ENCODE results near the gene ALX4. TPM values are rescaled to one million over a fixed set of nuclear protein-coding genes. Genes with fewer than 3 reads are reported as not detected.

The ALX4 gene
- total RNA-seq, 1 donor from 2014 or later = not detected

GRCh38 chr11:44237156-44237555, 72.8 kb downstream of the ALX4 start:
- no peak for TF ChIP-seq CTCF (IDR thresholded peaks at IDR 0.05)
- Histone ChIP-seq H3K4me1 (no peaks in the 10 kb centered on the region), H3K27ac (no peak overlapping the region), H3K4me3 (no peak overlapping the region), H3K27me3 (ENCODE audit: low read depth) (no peaks in the 10 kb centered on the region), H3K9me3 (no peaks in the 10 kb centered on the region), H3K36me3 (peaks cover 54% of the 10 kb centered on the region)
- intact Hi-C loops (cut with DNase I) = no loop called here
- DNase-seq (no peak), ATAC-seq (no peak)

GRCh38 chr11:44236296-44236695, 73.6 kb downstream of the ALX4 start:
- no peaks in the 10 kb centered on the region for H3K4me1 ChIP-seq
- no peak for TF ChIP-seq CTCF (IDR thresholded peaks at IDR 0.05)
- intact Hi-C loops (cut with DNase I) = no loop called here
- DNase-seq = no peak
- no peak overlapping the region for H3K27ac ChIP-seq
- no peak overlapping the region for H3K4me3 ChIP-seq
- H3K36me3 ChIP-seq = peaks cover 54% of the 10 kb centered on the region
- no peaks in the 10 kb centered on the region for H3K9me3 ChIP-seq
- no peak for ATAC-seq
- no peaks in the 10 kb centered on the region for H3K27me3 ChIP-seq (ENCODE audit: low read depth)

GRCh38 chr11:44235765-44236201, 74.2 kb downstream of the ALX4 start:
- TF ChIP-seq CTCF (IDR thresholded peaks at IDR 0.05) = no peak
- H3K27me3 ChIP-seq (ENCODE audit: low read depth) = no peaks in the 10 kb centered on the region
- no peak overlapping the region for H3K27ac ChIP-seq
- no peaks in the 10 kb centered on the region for H3K4me1 ChIP-seq
- DNase-seq (no peak), ATAC-seq (no peak)
- peaks cover 54% of the 10 kb centered on the region for H3K36me3 ChIP-seq
- H3K4me3 ChIP-seq = no peak overlapping the region
- intact Hi-C loops (cut with DNase I) = no loop called here
- no peaks in the 10 kb centered on the region for H3K9me3 ChIP-seq

- intact Hi-C loops (cut with DNase I) = no loop called here
- Histone ChIP-seq H3K4me1 (no peaks in the 10 kb centered on the region), H3K4me3 (no peak overlapping the region), H3K9me3 (no peaks in the 10 kb centered on the region), H3K36me3 (peaks cover 15% of the 10 kb centered on the region), H3K27me3 (ENCODE audit: low read depth) (no peaks in the 10 kb centered on the region), H3K27ac (no peak overlapping the region)
- TF ChIP-seq CTCF (IDR thresholded peaks at IDR 0.05) = no peak
- ATAC-seq (no peak), DNase-seq (no peak)
Measured at GRCh38 chr11:44229624-44230023, 80.3 kb downstream of the ALX4 start.

GRCh38 chr11:44229098-44229497, 80.8 kb downstream of the ALX4 start:
- Histone ChIP-seq H3K36me3 (peaks cover 11% of the 10 kb centered on the region), H3K4me3 (no peak overlapping the region), H3K27me3 (ENCODE audit: low read depth) (no peaks in the 10 kb centered on the region), H3K4me1 (no peaks in the 10 kb centered on the region), H3K9me3 (no peaks in the 10 kb centered on the region), H3K27ac (no peak overlapping the region)
- TF ChIP-seq CTCF (IDR thresholded peaks at IDR 0.05) = no peak
- no peak for ATAC-seq
- intact Hi-C loops (cut with DNase I) = no loop called here
- DNase-seq = no peak

GRCh38 chr11:44228379-44228778, 81.6 kb downstream of the ALX4 start:
- ATAC-seq = no peak
- H3K9me3 ChIP-seq = no peaks in the 10 kb centered on the region
- H3K36me3 ChIP-seq = peaks cover 9% of the 10 kb centered on the region
- no peaks in the 10 kb centered on the region for H3K27me3 ChIP-seq (ENCODE audit: low read depth)
- intact Hi-C loops (cut with DNase I) = no loop called here
- no peak for TF ChIP-seq CTCF (IDR thresholded peaks at IDR 0.05)
- no peaks in the 10 kb centered on the region for H3K4me1 ChIP-seq
- DNase-seq = no peak
- no peak overlapping the region for H3K4me3 ChIP-seq
- no peak overlapping the region for H3K27ac ChIP-seq
